Measurements from ENCODE around the gene SSBP4. TPM values are rescaled to one million over a fixed set of nuclear protein-coding genes. Genes with fewer than 3 reads are reported as not detected.
"Not testable (repeated sequence)": the region's sequence is repeated elsewhere in the genome, so short reads cannot be mapped to it uniquely, and the experiment has no call there.

The SSBP4 gene
- total RNA-seq, 1 donor from 2014 or later, result 99.0 TPM

DNA sequence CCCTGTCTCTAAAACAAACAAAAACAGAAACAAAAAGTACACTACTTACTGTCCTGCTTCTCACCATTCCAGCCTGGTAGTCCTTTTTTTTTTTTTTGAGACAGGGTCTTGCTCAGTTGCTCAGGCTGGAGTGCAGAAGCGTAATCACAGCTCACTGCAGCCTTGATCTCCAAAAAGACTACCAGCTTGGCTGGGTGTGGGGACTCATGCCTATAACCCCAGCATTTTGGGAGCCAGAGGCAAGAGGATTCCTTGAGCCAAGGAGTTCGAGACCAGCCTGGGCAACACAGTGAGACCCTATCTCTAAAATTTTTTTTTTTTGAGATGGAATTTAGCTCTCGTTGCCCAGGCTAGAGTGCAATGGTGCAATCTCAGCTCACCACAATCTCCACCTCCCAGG lies 38.4 kb upstream of the SSBP4 start:
- no peak for DNase-seq (ENCODE audit: extremely low spot score, unreplicated experiment)
- Mint-ChIP-seq H3K4me1 (ENCODE audit: unreplicated experiment) (peaks cover 21% of the 10 kb centered on the region), H3K36me3 (peaks cover 4% of the 10 kb centered on the region), H3K4me3 (no peak overlapping the region), H3K27me3 (no peaks in the 10 kb centered on the region), H3K27ac (peak overlapping the region; percentile 90), H3K9me3 (no peaks in the 10 kb centered on the region)
- TF ChIP-seq, protein P1, sequence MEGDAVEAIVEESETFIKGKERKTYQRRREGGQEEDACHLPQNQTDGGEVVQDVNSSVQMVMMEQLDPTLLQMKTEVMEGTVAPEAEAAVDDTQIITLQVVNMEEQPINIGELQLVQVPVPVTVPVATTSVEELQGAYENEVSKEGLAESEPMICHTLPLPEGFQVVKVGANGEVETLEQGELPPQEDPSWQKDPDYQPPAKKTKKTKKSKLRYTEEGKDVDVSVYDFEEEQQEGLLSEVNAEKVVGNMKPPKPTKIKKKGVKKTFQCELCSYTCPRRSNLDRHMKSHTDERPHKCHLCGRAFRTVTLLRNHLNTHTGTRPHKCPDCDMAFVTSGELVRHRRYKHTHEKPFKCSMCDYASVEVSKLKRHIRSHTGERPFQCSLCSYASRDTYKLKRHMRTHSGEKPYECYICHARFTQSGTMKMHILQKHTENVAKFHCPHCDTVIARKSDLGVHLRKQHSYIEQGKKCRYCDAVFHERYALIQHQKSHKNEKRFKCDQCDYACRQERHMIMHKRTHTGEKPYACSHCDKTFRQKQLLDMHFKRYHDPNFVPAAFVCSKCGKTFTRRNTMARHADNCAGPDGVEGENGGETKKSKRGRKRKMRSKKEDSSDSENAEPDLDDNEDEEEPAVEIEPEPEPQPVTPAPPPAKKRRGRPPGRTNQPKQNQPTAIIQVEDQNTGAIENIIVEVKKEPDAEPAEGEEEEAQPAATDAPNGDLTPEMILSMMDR (conservative IDR thresholded peaks at IDR 0.05), result no peak

DNA sequence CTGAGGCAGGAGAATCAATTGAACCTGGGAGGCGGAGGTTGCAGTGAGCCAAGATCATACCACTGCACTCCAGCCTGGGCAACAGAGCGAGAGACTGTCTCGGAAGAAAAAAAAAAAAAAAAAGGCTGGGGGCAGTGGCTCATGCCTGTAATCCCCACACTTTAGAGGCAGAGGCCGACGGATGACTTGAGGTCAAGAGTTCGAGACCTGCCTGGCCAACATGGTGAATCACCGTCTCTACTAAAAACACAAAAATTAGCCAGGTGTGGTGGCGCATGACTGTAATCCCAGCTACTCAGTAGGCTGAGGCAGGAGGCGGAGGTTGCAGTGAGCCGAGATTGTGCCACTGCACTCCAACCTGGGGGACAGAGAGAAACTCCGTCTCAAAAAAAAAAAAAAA lies 35.6 kb upstream of the SSBP4 start:
- H3K27ac Mint-ChIP-seq; H3K27me3 Mint-ChIP-seq; H3K36me3 Mint-ChIP-seq; H3K4me3 Mint-ChIP-seq; DNase-seq (ENCODE audit: extremely low spot score, unreplicated experiment); H3K9me3 Mint-ChIP-seq: not testable (repeated sequence)
- peaks cover 18% of the 10 kb centered on the region for H3K4me1 Mint-ChIP-seq (ENCODE audit: unreplicated experiment)

DNA sequence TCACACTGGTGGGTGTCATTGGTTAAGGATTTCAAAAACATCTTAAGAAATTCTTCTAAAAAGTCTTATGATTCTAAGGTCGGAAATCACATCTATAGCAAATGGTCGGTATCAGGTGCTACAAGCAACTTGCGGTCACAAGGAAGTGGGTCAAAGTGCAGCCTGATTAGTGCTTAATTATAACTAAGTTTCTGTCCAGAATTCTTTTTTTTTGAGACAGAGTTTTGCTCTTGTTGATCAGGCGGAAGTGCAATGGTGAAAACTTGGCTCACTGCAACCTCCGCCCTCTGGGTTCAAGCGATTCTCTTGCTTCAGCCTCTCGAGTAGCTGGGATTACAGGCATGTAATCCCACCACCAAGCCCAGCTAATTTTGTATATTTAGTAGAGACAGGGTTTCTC lies 34.4 kb upstream of the SSBP4 start:
- no peak for DNase-seq (ENCODE audit: extremely low spot score, unreplicated experiment)
- peak overlapping the region; percentile 16 for H3K4me3 Mint-ChIP-seq
- no peaks in the 10 kb centered on the region for H3K36me3 Mint-ChIP-seq
- peaks cover 18% of the 10 kb centered on the region for H3K4me1 Mint-ChIP-seq (ENCODE audit: unreplicated experiment)
- peak overlapping the region; percentile 87 for H3K27ac Mint-ChIP-seq
- peaks cover 11% of the 10 kb centered on the region for H3K27me3 Mint-ChIP-seq
- TF ChIP-seq, protein P1 (conservative IDR thresholded peaks at IDR 0.05), result no peak
- no peaks in the 10 kb centered on the region for H3K9me3 Mint-ChIP-seq

DNA sequence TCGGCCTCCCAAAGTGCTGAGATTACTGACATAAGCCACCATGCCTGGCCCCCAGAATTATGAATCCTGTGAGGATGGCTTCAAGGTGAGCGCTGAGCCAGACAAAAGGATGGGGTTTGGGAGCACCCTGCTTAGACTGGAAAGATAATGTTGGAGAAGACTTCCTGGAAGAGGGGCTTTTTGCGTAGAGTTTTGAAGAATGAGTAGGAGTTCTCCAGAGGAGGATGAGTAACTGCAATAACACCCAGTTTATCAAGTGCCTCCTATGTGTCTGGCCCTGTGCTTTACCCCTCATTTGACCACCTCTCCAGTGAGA lies 33.9 kb upstream of the SSBP4 start:
- H3K36me3 Mint-ChIP-seq, result no peaks in the 10 kb centered on the region
- peak overlapping the region; percentile 85 for H3K4me3 Mint-ChIP-seq
- peaks cover 11% of the 10 kb centered on the region for H3K27me3 Mint-ChIP-seq
- peak overlapping the region; percentile 87 for H3K27ac Mint-ChIP-seq
- H3K9me3 Mint-ChIP-seq, result no peaks in the 10 kb centered on the region
- TF ChIP-seq, protein P1 (conservative IDR thresholded peaks at IDR 0.05), result no peak
- DNase-seq (ENCODE audit: extremely low spot score, unreplicated experiment), result no peak
- H3K4me1 Mint-ChIP-seq (ENCODE audit: unreplicated experiment), result peaks cover 13% of the 10 kb centered on the region

DNA sequence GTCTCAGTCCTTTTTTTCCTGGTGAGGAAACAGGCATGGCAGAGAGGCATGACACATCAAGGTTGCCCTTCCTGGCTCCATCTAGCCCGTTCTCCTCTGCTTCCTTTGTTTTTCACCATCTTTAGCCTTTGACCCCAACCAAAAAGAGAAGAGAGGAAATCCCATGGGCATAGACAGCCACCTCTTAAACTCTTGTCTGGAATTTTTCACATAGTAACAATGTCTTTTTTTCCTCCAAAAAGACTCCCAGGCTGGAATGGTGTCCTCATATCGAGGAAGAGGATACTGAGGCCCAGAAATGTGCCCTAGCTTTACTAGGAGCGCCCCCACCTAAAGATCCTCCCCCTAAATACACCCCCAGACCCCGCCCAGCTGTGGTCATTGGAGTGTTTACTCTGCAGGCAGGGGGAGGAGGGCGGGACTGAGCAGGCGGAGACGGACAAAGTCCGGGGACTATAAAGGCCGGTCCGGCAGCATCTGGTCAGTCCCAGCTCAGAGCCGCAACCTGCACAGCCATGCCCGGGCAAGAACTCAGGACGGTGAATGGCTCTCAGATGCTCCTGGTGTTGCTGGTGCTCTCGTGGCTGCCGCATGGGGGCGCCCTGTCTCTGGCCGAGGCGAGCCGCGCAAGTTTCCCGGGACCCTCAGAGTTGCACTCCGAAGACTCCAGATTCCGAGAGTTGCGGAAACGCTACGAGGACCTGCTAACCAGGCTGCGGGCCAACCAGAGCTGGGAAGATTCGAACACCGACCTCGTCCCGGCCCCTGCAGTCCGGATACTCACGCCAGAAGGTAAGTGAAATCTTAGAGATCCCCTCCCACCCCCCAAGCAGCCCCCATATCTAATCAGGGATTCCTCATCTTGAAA lies 33.3 kb upstream of the SSBP4 start, which contains the start of gene GDF15:
GDF15 (plus strand) TSS at position 484 of the 868 bp plus-strand sequence; CDS start at position 516, 32 bp downstream.
- Mint-ChIP-seq H3K27ac (peak within 1 kb of the TSS; percentile 87), H3K36me3 (no peaks in the 10 kb centered on the region), H3K4me3 (peak within 1 kb of the TSS; percentile 85), H3K4me1 (ENCODE audit: unreplicated experiment) (peaks cover 16% of the 10 kb centered on the region), H3K9me3 (no peaks in the 10 kb centered on the region), H3K27me3 (peaks cover 14% of the 10 kb centered on the region)
- DNase-seq (ENCODE audit: extremely low spot score, unreplicated experiment), result peak; percentile 79
- TF ChIP-seq, protein P1 (conservative IDR thresholded peaks at IDR 0.05), result peak; percentile 74

DNA sequence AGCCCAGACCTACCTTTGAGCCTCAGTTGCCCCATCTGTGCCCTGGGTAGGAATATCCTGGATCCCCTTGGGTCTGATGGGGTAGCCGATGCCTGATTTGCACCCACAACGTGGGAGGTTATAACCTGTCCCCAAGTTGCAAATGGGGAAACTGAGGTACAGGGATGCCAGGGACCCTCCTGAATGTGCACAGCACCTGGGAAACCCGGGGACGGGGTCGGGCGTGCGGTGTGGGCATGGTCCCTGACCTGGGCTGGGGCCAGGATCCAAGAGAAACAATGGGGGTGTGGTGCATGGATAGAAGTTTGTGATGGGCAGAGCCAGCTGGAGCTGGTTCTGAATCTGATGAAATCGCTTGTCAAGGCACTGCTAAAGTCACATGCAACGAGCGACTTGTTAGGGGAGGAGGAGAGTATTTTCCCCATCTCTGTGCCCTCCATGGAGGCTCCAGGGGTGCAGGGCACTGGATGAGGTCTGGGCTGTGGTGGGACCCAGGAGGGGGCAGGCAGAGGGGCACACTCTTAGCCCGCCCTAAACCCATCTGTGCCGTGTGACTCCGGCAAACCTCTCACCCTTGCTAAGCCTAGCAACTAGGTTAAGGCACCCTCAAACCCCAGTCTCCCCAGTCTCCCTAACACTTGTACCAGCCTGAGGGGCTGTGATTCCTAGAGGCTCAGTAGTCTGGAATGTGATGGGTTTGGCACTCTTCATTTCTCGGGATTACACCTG lies 32.5 kb upstream of the SSBP4 start:
- peak overlapping the region; percentile 85 for H3K4me3 Mint-ChIP-seq
- peaks cover 15% of the 10 kb centered on the region for H3K27me3 Mint-ChIP-seq
- TF ChIP-seq, protein P1 (conservative IDR thresholded peaks at IDR 0.05), result no peak
- no peak for DNase-seq (ENCODE audit: extremely low spot score, unreplicated experiment)
- H3K9me3 Mint-ChIP-seq, result no peaks in the 10 kb centered on the region
- H3K27ac Mint-ChIP-seq, result peak overlapping the region; percentile 87
- peaks cover 17% of the 10 kb centered on the region for H3K4me1 Mint-ChIP-seq (ENCODE audit: unreplicated experiment)
- H3K36me3 Mint-ChIP-seq, result no peaks in the 10 kb centered on the region

All from type B pancreatic cell (in vitro differentiated cells).